WTC11 (cell line): Measurements from ENCODE around the gene KCNB1. TPM values are rescaled to one million over a fixed set of nuclear protein-coding genes. Genes with fewer than 3 reads are reported as not detected.

Experiments
- ATAC-seq: fragments of 200-7000 bp; cut with Tn5 transposase; 2 replicates; pipeline ENCODE4 v1.10.0; 2021; ENCODE audit warnings: mild to moderate bottlenecking, moderate library complexity
- CTCF ChIA-PET: fragments of 300-600 bp; sonication (Branson Sonifier 250); formaldehyde crosslinking; loops from one replicate; lab custom pipeline; 2021; ENCODE audit warnings: antibody characterized with exemption; lab: Charles Lee
- POLR2A ChIA-PET: fragments of 350-600 bp; sonication (Branson Sonifier 250); formaldehyde crosslinking; loops from one replicate; lab custom pipeline; 2021; ENCODE audit warnings: antibody characterized with exemption; lab: Charles Lee
- DNase-seq: peaks from one replicate; pipeline ENCODE4 v3.0.0; 2021; ENCODE audit warnings: low spot score
- H3K27ac Mint-ChIP-seq: 2 replicates; pipeline ENCODE4 v1.8.0; 2021; ENCODE audit warnings: mixed read lengths
- H3K27me3 Mint-ChIP-seq: 2 replicates; pipeline ENCODE4 v1.8.0; 2021; ENCODE audit warnings: low read depth, mild to moderate bottlenecking, moderate library complexity, mixed read lengths
- H3K36me3 Mint-ChIP-seq: 2 replicates; pipeline ENCODE4 v1.8.0; 2021; ENCODE audit warnings: mixed read lengths
- H3K4me1 Mint-ChIP-seq: 2 replicates; pipeline ENCODE4 v1.8.0; 2022; ENCODE audit warnings: mixed read lengths
- H3K4me3 Mint-ChIP-seq: 2 replicates; pipeline ENCODE4 v1.8.0; 2021; ENCODE audit warnings: mild to moderate bottlenecking, moderate library complexity, mixed read lengths
- H3K9me3 Mint-ChIP-seq: 2 replicates; pipeline ENCODE4 v1.8.0; 2021; ENCODE audit warnings: mixed read lengths
- CREB1 ChIP-seq: sonication (generic); formaldehyde crosslinking; IDR thresholded peaks from 2 replicates; pipeline ENCODE4 v1.8.0; 2023; ENCODE audit warnings: mild to moderate bottlenecking, missing genetic modification reagents
- IRF2 ChIP-seq: sonication (generic); formaldehyde crosslinking; IDR thresholded peaks from 2 replicates; pipeline ENCODE4 v1.8.0; 2022; ENCODE audit warnings: low read depth, missing genetic modification reagents, borderline replicate concordance
- JAZF1 ChIP-seq: fragments of 250-450 bp; sonication (Bioruptor Pico); IDR thresholded peaks from 2 replicates; pipeline ENCODE4 v1.9.0; 2021; ENCODE audit warnings: moderate library complexity, mild to moderate bottlenecking, inconsistent platforms
- MYBL2 ChIP-seq: sonication (generic); formaldehyde crosslinking; IDR thresholded peaks from 2 replicates; pipeline ENCODE4 v1.8.1; 2023; ENCODE audit warnings: mild to moderate bottlenecking, moderate library complexity, missing genetic modification reagents
- NR2C2 ChIP-seq: sonication (generic); formaldehyde crosslinking; IDR thresholded peaks from 2 replicates; pipeline ENCODE4 v1.8.0; 2022; ENCODE audit warnings: mild to moderate bottlenecking, missing genetic modification reagents
- PRRX2 ChIP-seq: fragments of 250-450 bp; sonication (Bioruptor Pico); IDR thresholded peaks from 2 replicates; pipeline ENCODE4 v1.8.0; 2021; ENCODE audit warnings: mild to moderate bottlenecking
- SMAD4 ChIP-seq: sonication (generic); formaldehyde crosslinking; IDR thresholded peaks from 2 replicates; pipeline ENCODE4 v1.8.0; 2022; ENCODE audit warnings: mild to moderate bottlenecking, missing genetic modification reagents
- TEAD1 ChIP-seq: sonication (generic); formaldehyde crosslinking; IDR thresholded peaks from 2 replicates; pipeline ENCODE4 v1.8.0; 2022; ENCODE audit warnings: mild to moderate bottlenecking, missing genetic modification reagents
- ZNF232 ChIP-seq: sonication (generic); formaldehyde crosslinking; IDR thresholded peaks from 2 replicates; pipeline ENCODE4 v1.8.0; 2022; ENCODE audit warnings: mild to moderate bottlenecking, missing genetic modification reagents
- ZNF396 ChIP-seq: fragments of 250-450 bp; sonication (Bioruptor Pico); IDR thresholded peaks from 2 replicates; pipeline ENCODE4 v1.8.0; 2021; ENCODE audit warnings: mild to moderate bottlenecking, moderate library complexity, borderline replicate concordance
- ZNF423 ChIP-seq: fragments of 250-450 bp; sonication (Bioruptor Pico); IDR thresholded peaks from 2 replicates; pipeline ENCODE4 v2.1.2; 2022; ENCODE audit warnings: mild to moderate bottlenecking, moderate library complexity
- total RNA-seq: library from RNA; stranded (reverse); gene quantifications from 3 replicates; pipeline ENCODE4 v1.2.3, GENCODE V29; 2021
- TF ChIP-seq, protein P1 (sequence below): fragments of 250-450 bp; sonication (Bioruptor Pico); IDR thresholded peaks from 2 replicates; pipeline ENCODE4 v1.9.0; 2021; ENCODE audit warnings: moderate library complexity, mild to moderate bottlenecking, inconsistent platforms, borderline replicate concordance
- TF ChIP-seq, protein P2 (sequence below): fragments of 250-450 bp; sonication (Bioruptor Pico); IDR thresholded peaks from 2 replicates; pipeline ENCODE4 v1.9.0; 2021; ENCODE audit warnings: mild to moderate bottlenecking
- TF ChIP-seq, protein P3 (sequence below): sonication (generic); formaldehyde crosslinking; IDR thresholded peaks from 2 replicates; pipeline ENCODE4 v1.8.1; 2023; ENCODE audit warnings: mild to moderate bottlenecking, missing genetic modification reagents
- TF ChIP-seq, protein P4 (sequence below): sonication (generic); formaldehyde crosslinking; conservative IDR thresholded peaks from 2 replicates; pipeline ENCODE4 v1.8.1; 2023; ENCODE audit warnings: mild to moderate bottlenecking, low read depth, missing genetic modification reagents, moderate library complexity
- TF ChIP-seq, protein P5 (sequence below): fragments of 250-450 bp; sonication (Bioruptor Pico); conservative IDR thresholded peaks from 2 replicates; pipeline ENCODE4 v1.9.0; 2021; ENCODE audit warnings: mild to moderate bottlenecking
- TF ChIP-seq, protein P6 (sequence below): sonication (generic); formaldehyde crosslinking; IDR thresholded peaks from 2 replicates; pipeline ENCODE4 v1.8.1; 2022; ENCODE audit warnings: mild to moderate bottlenecking, missing genetic modification reagents, moderate library complexity, borderline replicate concordance
- TF ChIP-seq, protein P7 (sequence below): fragments of 250-450 bp; sonication (Bioruptor Pico); IDR thresholded peaks from 2 replicates; pipeline ENCODE4 v1.9.0; 2021; ENCODE audit warnings: mild to moderate bottlenecking

The KCNB1 gene
- total RNA-seq, 1 experiment from 2014 or later: 1.1 TPM

DNA sequence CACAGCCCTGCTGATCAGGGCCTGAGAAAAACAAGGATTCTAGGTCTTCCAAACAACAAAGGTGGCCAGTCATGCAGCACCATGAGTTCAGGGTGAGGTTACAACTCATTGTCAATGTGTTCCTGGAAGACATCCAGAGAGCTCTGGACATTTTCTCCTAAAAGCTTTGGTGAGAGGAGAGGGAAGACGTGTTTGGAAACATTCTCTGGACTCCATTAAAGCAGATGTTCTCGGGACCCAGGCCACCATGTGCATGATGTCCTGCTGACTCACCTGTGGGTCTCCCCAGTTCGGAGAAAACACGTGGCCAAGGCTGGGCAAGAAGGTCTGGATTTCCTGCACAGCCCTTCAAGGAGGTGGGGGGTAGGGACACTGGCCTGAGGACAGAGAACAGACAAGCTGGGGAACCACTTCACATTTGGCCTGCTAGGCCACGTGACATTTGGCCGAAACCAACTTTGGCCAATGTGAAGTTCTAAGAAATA, 61.6 kb downstream of the KCNB1 start:
- peaks cover 4% of the 10 kb centered on the region for H3K9me3 Mint-ChIP-seq
- no peak for ATAC-seq
- CTCF ChIA-PET: no interaction called here

DNA sequence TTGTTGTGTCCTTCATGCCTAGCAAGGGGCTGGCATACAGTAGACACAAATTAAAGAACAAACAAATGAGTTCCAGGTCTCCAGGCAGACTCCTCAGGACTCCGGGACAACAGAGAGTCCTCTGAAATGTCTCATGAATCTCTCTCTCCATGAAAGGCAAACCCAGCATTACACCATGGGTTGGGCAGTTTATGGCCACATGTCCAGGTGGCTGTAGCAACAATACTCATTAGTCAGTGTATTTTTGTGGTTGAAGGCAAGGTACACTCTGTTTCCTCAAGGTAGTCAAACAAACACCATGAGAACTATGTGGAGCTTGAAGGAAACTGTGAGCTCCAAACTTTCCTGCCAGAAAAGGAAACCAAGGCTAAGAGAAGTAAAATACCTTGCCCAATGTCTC, 62.2 kb downstream of the KCNB1 start:
- peaks cover 4% of the 10 kb centered on the region for H3K9me3 Mint-ChIP-seq
- DNase-seq (no peak), ATAC-seq (no peak)
- H3K4me1 Mint-ChIP-seq: peaks cover 12% of the 10 kb centered on the region
- H3K27me3 Mint-ChIP-seq: no peaks in the 10 kb centered on the region
- H3K27ac Mint-ChIP-seq: no peak overlapping the region
- TF ChIP-seq, protein P1, sequence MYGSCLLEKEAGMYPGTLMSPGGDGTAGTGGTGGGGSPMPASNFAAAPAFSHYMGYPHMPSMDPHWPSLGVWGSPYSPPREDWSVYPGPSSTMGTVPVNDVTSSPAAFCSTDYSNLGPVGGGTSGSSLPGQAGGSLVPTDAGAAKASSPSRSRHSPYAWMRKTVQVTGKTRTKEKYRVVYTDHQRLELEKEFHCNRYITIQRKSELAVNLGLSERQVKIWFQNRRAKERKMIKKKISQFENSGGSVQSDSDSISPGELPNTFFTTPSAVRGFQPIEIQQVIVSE (CRISPR knock-in tag): no peak
- TF ChIP-seq MYBL2 (no peak), ZNF396 (CRISPR knock-in tag) (no peak), PRRX2 (no peak), IRF2 (CRISPR knock-in tag) (no peak)
- H3K4me3 Mint-ChIP-seq: no peak overlapping the region
- POLR2A ChIA-PET: no interaction called here
- H3K36me3 Mint-ChIP-seq: no peaks in the 10 kb centered on the region
- CTCF ChIA-PET: no interaction called here

More for the DNA sequence above, 61.6 kb downstream of the KCNB1 start:
- Mint-ChIP-seq H3K4me3 (no peak overlapping the region), H3K4me1 (peaks cover 12% of the 10 kb centered on the region), H3K27ac (no peak overlapping the region), H3K27me3 (no peaks in the 10 kb centered on the region)
- POLR2A ChIA-PET: no interaction called here
- DNase-seq: no peak
- TF ChIP-seq, protein P2, sequence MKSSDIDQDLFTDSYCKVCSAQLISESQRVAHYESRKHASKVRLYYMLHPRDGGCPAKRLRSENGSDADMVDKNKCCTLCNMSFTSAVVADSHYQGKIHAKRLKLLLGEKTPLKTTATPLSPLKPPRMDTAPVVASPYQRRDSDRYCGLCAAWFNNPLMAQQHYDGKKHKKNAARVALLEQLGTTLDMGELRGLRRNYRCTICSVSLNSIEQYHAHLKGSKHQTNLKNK (CRISPR knock-in tag): no peak
- TF ChIP-seq, protein P3, sequence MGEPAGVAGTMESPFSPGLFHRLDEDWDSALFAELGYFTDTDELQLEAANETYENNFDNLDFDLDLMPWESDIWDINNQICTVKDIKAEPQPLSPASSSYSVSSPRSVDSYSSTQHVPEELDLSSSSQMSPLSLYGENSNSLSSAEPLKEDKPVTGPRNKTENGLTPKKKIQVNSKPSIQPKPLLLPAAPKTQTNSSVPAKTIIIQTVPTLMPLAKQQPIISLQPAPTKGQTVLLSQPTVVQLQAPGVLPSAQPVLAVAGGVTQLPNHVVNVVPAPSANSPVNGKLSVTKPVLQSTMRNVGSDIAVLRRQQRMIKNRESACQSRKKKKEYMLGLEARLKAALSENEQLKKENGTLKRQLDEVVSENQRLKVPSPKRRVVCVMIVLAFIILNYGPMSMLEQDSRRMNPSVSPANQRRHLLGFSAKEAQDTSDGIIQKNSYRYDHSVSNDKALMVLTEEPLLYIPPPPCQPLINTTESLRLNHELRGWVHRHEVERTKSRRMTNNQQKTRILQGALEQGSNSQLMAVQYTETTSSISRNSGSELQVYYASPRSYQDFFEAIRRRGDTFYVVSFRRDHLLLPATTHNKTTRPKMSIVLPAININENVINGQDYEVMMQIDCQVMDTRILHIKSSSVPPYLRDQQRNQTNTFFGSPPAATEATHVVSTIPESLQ (CRISPR knock-in tag): no peak
- TF ChIP-seq TEAD1 (no peak), NR2C2 (CRISPR knock-in tag) (no peak), SMAD4 (CRISPR knock-in tag) (no peak), CREB1 (CRISPR knock-in tag) (no peak), ZNF423 (CRISPR knock-in tag) (no peak), JAZF1 (CRISPR knock-in tag) (no peak), ZNF232 (CRISPR knock-in tag) (no peak)
- TF ChIP-seq, all 79 proteins: peak for 0
- H3K36me3 Mint-ChIP-seq: no peaks in the 10 kb centered on the region

DNA sequence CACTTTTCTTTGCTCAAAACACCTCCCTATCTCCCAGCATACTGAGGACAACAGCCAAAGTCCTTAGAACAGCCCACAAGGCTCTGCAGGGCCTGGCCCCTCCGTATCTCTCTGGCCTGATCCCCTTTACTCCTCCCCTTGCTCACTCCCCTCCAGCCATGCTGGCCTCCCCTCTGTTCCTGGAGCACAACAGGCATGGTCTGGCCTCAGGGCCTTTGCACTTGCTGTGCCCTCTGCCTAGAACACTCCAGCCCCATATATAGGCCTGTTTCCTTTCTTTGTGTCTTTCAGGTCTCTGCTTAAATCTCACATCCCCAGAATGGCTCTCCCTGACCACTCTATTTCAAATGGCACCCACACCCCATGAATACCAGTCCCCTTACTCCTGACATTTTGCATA, 62.7 kb downstream of the KCNB1 start:
- POLR2A ChIA-PET: no interaction called here
- peaks cover 4% of the 10 kb centered on the region for H3K9me3 Mint-ChIP-seq
- no peak for DNase-seq
- no peak overlapping the region for H3K4me3 Mint-ChIP-seq
- no peak overlapping the region for H3K27ac Mint-ChIP-seq
- H3K36me3 Mint-ChIP-seq: no peaks in the 10 kb centered on the region
- no peaks in the 10 kb centered on the region for H3K27me3 Mint-ChIP-seq
- no peak for ATAC-seq
- H3K4me1 Mint-ChIP-seq: peaks cover 12% of the 10 kb centered on the region
- CTCF ChIA-PET: no interaction called here
- TF ChIP-seq, protein P4, sequence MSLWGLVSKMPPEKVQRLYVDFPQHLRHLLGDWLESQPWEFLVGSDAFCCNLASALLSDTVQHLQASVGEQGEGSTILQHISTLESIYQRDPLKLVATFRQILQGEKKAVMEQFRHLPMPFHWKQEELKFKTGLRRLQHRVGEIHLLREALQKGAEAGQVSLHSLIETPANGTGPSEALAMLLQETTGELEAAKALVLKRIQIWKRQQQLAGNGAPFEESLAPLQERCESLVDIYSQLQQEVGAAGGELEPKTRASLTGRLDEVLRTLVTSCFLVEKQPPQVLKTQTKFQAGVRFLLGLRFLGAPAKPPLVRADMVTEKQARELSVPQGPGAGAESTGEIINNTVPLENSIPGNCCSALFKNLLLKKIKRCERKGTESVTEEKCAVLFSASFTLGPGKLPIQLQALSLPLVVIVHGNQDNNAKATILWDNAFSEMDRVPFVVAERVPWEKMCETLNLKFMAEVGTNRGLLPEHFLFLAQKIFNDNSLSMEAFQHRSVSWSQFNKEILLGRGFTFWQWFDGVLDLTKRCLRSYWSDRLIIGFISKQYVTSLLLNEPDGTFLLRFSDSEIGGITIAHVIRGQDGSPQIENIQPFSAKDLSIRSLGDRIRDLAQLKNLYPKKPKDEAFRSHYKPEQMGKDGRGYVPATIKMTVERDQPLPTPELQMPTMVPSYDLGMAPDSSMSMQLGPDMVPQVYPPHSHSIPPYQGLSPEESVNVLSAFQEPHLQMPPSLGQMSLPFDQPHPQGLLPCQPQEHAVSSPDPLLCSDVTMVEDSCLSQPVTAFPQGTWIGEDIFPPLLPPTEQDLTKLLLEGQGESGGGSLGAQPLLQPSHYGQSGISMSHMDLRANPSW (CRISPR knock-in tag): no peak
- TF ChIP-seq, protein P5, sequence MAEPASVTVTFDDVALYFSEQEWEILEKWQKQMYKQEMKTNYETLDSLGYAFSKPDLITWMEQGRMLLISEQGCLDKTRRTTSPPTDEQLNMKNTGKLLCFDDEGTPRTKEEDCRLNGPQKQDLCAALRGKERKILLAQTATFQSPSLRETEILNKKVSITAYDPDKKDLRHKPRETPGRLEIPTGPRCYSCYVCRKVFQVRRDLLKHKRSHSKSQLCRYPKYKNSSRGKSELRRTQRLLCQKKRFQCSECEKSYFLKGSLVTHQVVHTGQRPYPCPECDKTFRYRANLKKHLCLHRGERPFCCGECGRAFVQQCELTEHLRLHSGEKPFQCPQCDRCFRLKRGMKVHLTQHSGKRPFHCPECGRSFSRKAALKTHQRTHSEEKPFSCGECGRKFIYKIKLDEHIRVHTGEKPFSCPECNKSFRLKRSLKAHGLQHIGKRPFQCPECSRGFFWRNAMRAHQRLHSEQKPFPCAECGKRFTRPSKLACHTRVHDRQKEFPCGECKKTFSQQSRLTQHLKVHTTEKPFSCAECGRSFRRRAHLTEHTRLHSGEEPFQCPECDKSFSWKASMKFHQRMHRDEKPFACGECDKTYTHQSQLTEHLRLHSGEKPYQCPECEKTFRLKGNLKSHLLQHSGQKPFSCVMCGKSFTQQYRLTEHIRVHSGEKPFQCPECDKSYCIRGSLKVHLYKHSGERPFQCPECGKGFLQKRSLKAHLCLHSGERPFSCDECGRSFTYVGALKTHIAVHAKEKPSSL (CRISPR knock-in tag): no peak
- TF ChIP-seq, protein P6, sequence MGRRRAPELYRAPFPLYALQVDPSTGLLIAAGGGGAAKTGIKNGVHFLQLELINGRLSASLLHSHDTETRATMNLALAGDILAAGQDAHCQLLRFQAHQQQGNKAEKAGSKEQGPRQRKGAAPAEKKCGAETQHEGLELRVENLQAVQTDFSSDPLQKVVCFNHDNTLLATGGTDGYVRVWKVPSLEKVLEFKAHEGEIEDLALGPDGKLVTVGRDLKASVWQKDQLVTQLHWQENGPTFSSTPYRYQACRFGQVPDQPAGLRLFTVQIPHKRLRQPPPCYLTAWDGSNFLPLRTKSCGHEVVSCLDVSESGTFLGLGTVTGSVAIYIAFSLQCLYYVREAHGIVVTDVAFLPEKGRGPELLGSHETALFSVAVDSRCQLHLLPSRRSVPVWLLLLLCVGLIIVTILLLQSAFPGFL (CRISPR knock-in tag): no peak
- TF ChIP-seq, protein P7, sequence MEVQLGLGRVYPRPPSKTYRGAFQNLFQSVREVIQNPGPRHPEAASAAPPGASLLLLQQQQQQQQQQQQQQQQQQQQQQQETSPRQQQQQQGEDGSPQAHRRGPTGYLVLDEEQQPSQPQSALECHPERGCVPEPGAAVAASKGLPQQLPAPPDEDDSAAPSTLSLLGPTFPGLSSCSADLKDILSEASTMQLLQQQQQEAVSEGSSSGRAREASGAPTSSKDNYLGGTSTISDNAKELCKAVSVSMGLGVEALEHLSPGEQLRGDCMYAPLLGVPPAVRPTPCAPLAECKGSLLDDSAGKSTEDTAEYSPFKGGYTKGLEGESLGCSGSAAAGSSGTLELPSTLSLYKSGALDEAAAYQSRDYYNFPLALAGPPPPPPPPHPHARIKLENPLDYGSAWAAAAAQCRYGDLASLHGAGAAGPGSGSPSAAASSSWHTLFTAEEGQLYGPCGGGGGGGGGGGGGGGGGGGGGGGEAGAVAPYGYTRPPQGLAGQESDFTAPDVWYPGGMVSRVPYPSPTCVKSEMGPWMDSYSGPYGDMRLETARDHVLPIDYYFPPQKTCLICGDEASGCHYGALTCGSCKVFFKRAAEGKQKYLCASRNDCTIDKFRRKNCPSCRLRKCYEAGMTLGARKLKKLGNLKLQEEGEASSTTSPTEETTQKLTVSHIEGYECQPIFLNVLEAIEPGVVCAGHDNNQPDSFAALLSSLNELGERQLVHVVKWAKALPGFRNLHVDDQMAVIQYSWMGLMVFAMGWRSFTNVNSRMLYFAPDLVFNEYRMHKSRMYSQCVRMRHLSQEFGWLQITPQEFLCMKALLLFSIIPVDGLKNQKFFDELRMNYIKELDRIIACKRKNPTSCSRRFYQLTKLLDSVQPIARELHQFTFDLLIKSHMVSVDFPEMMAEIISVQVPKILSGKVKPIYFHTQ (CRISPR knock-in tag): no peak
- TF ChIP-seq, protein P3 (CRISPR knock-in tag): no peak
